IPS-15b (cell line): Measurements from ENCODE around the gene SH3GLB2.
"Not testable (repeated sequence)": the region's sequence is repeated elsewhere in the genome, so short reads cannot be mapped to it uniquely, and the experiment has no call there.

Experiments
- H3K27me3 ChIP-seq: one replicate; pipeline ENCODE4 v1.6.1; 2013; ENCODE audit warnings: low read length; ENCODE audit not compliant: control insufficient read depth, insufficient read depth
- H3K36me3 ChIP-seq: one replicate; pipeline ENCODE4 v1.6.1; 2013; ENCODE audit warnings: low read length; ENCODE audit not compliant: control insufficient read depth, insufficient read depth
- H3K4me1 ChIP-seq: one replicate; pipeline ENCODE4 v1.6.1; 2013; ENCODE audit warnings: mild to moderate bottlenecking, low read length; ENCODE audit not compliant: control insufficient read depth, insufficient read depth
- H3K4me3 ChIP-seq: one replicate; pipeline ENCODE4 v1.5.1; 2013; ENCODE audit warnings: low read depth, low read length
- H3K9ac ChIP-seq: one replicate; pipeline ENCODE4 v1.6.1; 2013; ENCODE audit warnings: low read depth, mild to moderate bottlenecking, low read length
- H3K9me3 ChIP-seq: one replicate; pipeline ENCODE4 v1.6.1; 2013; ENCODE audit warnings: mild to moderate bottlenecking, low read length; ENCODE audit not compliant: control insufficient read depth, insufficient read depth

The SH3GLB2 gene

DNA sequence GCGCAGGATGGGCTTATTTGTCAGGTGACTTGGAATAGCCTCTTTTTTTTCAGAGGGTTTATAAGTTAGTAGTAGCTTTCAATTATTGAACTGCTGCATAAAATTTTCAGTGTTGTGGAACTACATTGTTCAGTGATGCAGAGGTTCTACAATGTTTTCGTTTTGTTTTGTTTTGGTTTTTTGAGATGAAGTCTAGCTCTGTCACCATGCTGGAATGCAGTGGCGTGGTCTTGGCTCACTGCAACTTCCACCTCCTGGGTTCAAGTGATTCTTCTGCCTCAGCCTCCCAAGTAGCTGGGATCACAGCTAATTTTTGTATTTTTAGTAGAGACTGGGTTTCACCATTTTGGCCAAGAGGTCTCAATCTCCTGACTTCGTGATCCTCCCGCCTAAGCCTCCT is 58.6 kb downstream of the SH3GLB2 start:
- Histone ChIP-seq H3K36me3 (peaks cover 23% of the 10 kb centered on the region), H3K9ac (no peak overlapping the region), H3K27me3 (no peaks in the 10 kb centered on the region), H3K4me1 (no peaks in the 10 kb centered on the region), H3K9me3 (no peaks in the 10 kb centered on the region), H3K4me3 (no peak overlapping the region)

DNA sequence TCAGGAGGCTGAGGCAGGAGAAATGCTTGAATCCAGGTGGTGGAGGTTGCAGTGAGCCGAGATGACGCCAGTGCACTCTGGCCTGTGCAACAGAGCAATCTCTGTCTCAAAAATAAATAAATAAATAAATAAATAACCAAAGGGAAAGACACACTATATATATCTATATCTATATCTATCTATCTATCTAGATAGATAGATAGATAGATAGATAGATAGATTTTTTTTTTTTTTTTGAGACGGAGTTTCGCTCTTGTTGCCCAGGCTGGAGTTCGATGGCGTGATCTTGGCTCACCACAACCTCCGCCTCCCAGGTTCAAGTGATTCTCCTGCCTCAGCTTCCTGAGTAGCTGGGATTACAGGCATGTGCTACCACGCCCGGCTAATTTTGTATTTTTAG is 66.7 kb downstream of the SH3GLB2 start:
- H3K36me3 ChIP-seq, result peaks cover 17% of the 10 kb centered on the region
- not testable (repeated sequence) for H3K9ac ChIP-seq, H3K27me3 ChIP-seq, H3K4me3 ChIP-seq, H3K4me1 ChIP-seq, H3K9me3 ChIP-seq
